IMR-90 (cell line): Measurements from ENCODE around the gene NAV2. TPM values are rescaled to one million over a fixed set of nuclear protein-coding genes. Genes with fewer than 3 reads are reported as not detected.
A peak's percentile ranks its signal among the peaks of the same experiment; 100 is the strongest.

Experiments used
- ATAC-seq: fragments of 200-7000 bp; cut with Tn5 transposase; 2 replicates; pipeline ENCODE4 v1.9.1; 2020; ENCODE audit warnings: low read depth, mild to moderate bottlenecking, moderate library complexity
- BruUV-seq: library from RNA; stranded (reverse); fragments of 400-500 nt; replicated peaks from 2 replicates; lab custom pipeline; 2021; lab: Mats Ljungman, UMichigan
- CTCF ChIA-PET: fragments of 300-600 bp; formaldehyde crosslinking; extraction: SDS; loops from one replicate; lab custom pipeline; 2021; ENCODE audit warnings: antibody characterized with exemption; lab: Yijun Ruan, JAX
- POLR2A ChIA-PET: fragments of 300-600 bp; sonication (Branson Sonifier 250); formaldehyde crosslinking; loops from one replicate; lab custom pipeline; 2022; ENCODE audit warnings: antibody characterized with exemption; ENCODE audit not compliant: unreplicated experiment; lab: Charles Lee
- DNase-seq: peaks from one replicate; pipeline ENCODE4 v3.0.0; 2013
- H2AFZ ChIP-seq: replicated peaks from 2 replicates; pipeline ENCODE3; 2013; ENCODE audit warnings: low read length, mild to moderate bottlenecking; ENCODE audit not compliant: poor library complexity
- H2AK5ac ChIP-seq: 2 replicates; pipeline ENCODE4 v1.6.1; 2013; ENCODE audit warnings: low read depth, low read length, inconsistent platforms
- H2AK9ac ChIP-seq: replicated peaks from 2 replicates; pipeline ENCODE3; 2013; ENCODE audit warnings: mild to moderate bottlenecking, low read depth, low read length, moderate library complexity; ENCODE audit not compliant: poor library complexity
- H2BK120ac ChIP-seq: 2 replicates; pipeline ENCODE4 v1.6.1; 2013; ENCODE audit warnings: low read depth, low read length, inconsistent platforms
- H2BK15ac ChIP-seq: 3 replicates; pipeline ENCODE4 v1.6.1; 2013; ENCODE audit warnings: low read depth, low read length, inconsistent platforms
- H2BK20ac ChIP-seq: 2 replicates; pipeline ENCODE4 v1.6.1; 2013; ENCODE audit warnings: low read depth, mild to moderate bottlenecking, inconsistent platforms, low read length, moderate library complexity
- H2BK5ac ChIP-seq: 2 replicates; pipeline ENCODE4 v1.6.1; 2013; ENCODE audit warnings: mild to moderate bottlenecking, low read depth, low read length, inconsistent platforms; ENCODE audit not compliant: poor library complexity, severe bottlenecking
- H3K14ac ChIP-seq: replicated peaks from 2 replicates; pipeline ENCODE4 v1.6.1; 2013; ENCODE audit warnings: low read depth, low read length, inconsistent platforms
- H3K18ac ChIP-seq: 2 replicates; pipeline ENCODE4 v1.6.1; 2013; ENCODE audit warnings: low read depth, low read length, control low read depth
- H3K23ac ChIP-seq: 2 replicates; pipeline ENCODE4 v1.6.1; 2013; ENCODE audit warnings: low read depth, low read length, inconsistent platforms
- H3K27ac ChIP-seq: 2 replicates; pipeline ENCODE4 v1.5.1; 2013; ENCODE audit warnings: mild to moderate bottlenecking, control low read depth, low read length; ENCODE audit not compliant: insufficient read depth
- H3K27me3 ChIP-seq: 2 replicates; pipeline ENCODE4 v1.6.1; 2013; ENCODE audit warnings: low read length; ENCODE audit not compliant: control insufficient read depth, insufficient read depth
- H3K36me3 ChIP-seq: 2 replicates; pipeline ENCODE4 v1.6.1; 2013; ENCODE audit warnings: low read length, mixed read lengths; ENCODE audit not compliant: control insufficient read depth, insufficient read depth
- H3K4ac ChIP-seq: 2 replicates; pipeline ENCODE4 v1.6.1; 2013; ENCODE audit warnings: low read depth, low read length, inconsistent platforms
- H3K4me1 ChIP-seq: 2 replicates; pipeline ENCODE4 v1.6.1; 2013; ENCODE audit warnings: low read length, mixed read lengths; ENCODE audit not compliant: control insufficient read depth, insufficient read depth
- H3K4me2 ChIP-seq: 2 replicates; pipeline ENCODE4 v1.6.1; 2013; ENCODE audit warnings: low read depth, mild to moderate bottlenecking, control low read depth, low read length, moderate library complexity
- H3K4me3 ChIP-seq: 2 replicates; pipeline ENCODE4 v1.5.1; 2013; ENCODE audit warnings: low read depth, mild to moderate bottlenecking, control low read depth, low read length, moderate library complexity; ENCODE audit not compliant: insufficient read depth
- H3K56ac ChIP-seq: 2 replicates; pipeline ENCODE4 v1.6.1; 2013; ENCODE audit warnings: low read length, inconsistent platforms; ENCODE audit not compliant: insufficient read depth; ENCODE audit errors: extremely low read depth
- H3K79me1 ChIP-seq, 2 experiments: 2 replicates each; pipeline ENCODE4 v1.6.1; 2013; ENCODE audit warnings: low read length in 2 of 2, inconsistent platforms in 1 of 2, low read depth in 1 of 2
- H3K9ac ChIP-seq: 2 replicates; pipeline ENCODE4 v1.6.1; 2013; ENCODE audit warnings: low read depth, low read length, control low read depth
- H3K9me1 ChIP-seq: 2 replicates; pipeline ENCODE4 v1.6.1; 2013; ENCODE audit warnings: low read length, inconsistent platforms; ENCODE audit not compliant: insufficient read depth
- H3K9me3 ChIP-seq: 2 replicates; pipeline ENCODE4 v1.6.1; 2013; ENCODE audit warnings: low read length; ENCODE audit not compliant: control insufficient read depth, insufficient read depth
- H4K20me1 ChIP-seq: 2 replicates; pipeline ENCODE4 v1.6.1; 2013; ENCODE audit warnings: low read length, inconsistent platforms; ENCODE audit not compliant: insufficient read depth
- H4K5ac ChIP-seq: 2 replicates; pipeline ENCODE4 v1.6.1; 2013; ENCODE audit warnings: mild to moderate bottlenecking, low read depth, low read length, control low read depth
- H4K8ac ChIP-seq, 2 experiments: 2 replicates each; pipeline ENCODE4 v1.6.1; 2013; ENCODE audit warnings: low read depth in 2 of 2, low read length in 2 of 2, control low read depth in 1 of 2, inconsistent platforms in 1 of 2
- H4K91ac ChIP-seq: 2 replicates; pipeline ENCODE4 v1.6.1; 2013; ENCODE audit warnings: low read depth, low read length, inconsistent platforms; ENCODE audit not compliant: insufficient read depth
- CEBPB ChIP-seq: IDR thresholded peaks from 2 replicates; pipeline ENCODE4 v1.6.1; 2012; ENCODE audit warnings: low read depth, low read length, improper control_type of control experiment
- CHD1 ChIP-seq: IDR thresholded peaks from 2 replicates; pipeline ENCODE4 v1.6.1; 2012; ENCODE audit warnings: low read depth, low read length, improper control_type of control experiment
- CTCF ChIP-seq: conservative IDR thresholded peaks from 2 replicates; pipeline ENCODE4 v1.5.1; 2012; ENCODE audit warnings: mild to moderate bottlenecking, low read depth, low read length, improper control_type of control experiment
- ELK1 ChIP-seq: fragments of 150-350 bp; IDR thresholded peaks from 2 replicates; pipeline ENCODE4 v1.6.1; 2016; ENCODE audit warnings: low read depth, mild to moderate bottlenecking, low read length, moderate library complexity, borderline replicate concordance
- FOS ChIP-seq: fragments of 150-350 bp; IDR thresholded peaks from 2 replicates; pipeline ENCODE4 v1.6.1; 2016; ENCODE audit warnings: low read depth, low read length
- MAFK ChIP-seq: IDR thresholded peaks from 2 replicates; pipeline ENCODE4 v1.6.1; 2012; ENCODE audit warnings: low read depth, low read length, improper control_type of control experiment
- MAZ ChIP-seq: IDR thresholded peaks from 2 replicates; pipeline ENCODE4 v1.6.1; 2012; ENCODE audit warnings: low read depth, mild to moderate bottlenecking, low read length, improper control_type of control experiment, moderate library complexity, borderline replicate concordance
- MXI1 ChIP-seq: IDR thresholded peaks from 2 replicates; pipeline ENCODE4 v1.6.1; 2012; ENCODE audit warnings: low read depth, mild to moderate bottlenecking, low read length, moderate library complexity, borderline replicate concordance
- NFE2L2 ChIP-seq: fragments of 150-350 bp; IDR thresholded peaks from 2 replicates; pipeline ENCODE4 v1.6.1; 2016; ENCODE audit warnings: low read depth, mild to moderate bottlenecking, low read length
- POLR2A ChIP-seq: IDR thresholded peaks from 2 replicates; pipeline ENCODE4 v1.6.1; 2012; ENCODE audit warnings: mild to moderate bottlenecking, low read depth, low read length
- RAD21 ChIP-seq: IDR thresholded peaks from 2 replicates; pipeline ENCODE4 v1.6.1; 2012; ENCODE audit warnings: low read length, improper control_type of control experiment
- RCOR1 ChIP-seq: IDR thresholded peaks from 2 replicates; pipeline ENCODE4 v1.6.1; 2012; ENCODE audit warnings: mild to moderate bottlenecking, low read length, improper control_type of control experiment; ENCODE audit not compliant: insufficient replicate concordance
- RFX5 ChIP-seq: IDR thresholded peaks from 2 replicates; pipeline ENCODE4 v1.8.0; 2012; ENCODE audit warnings: low read depth, mild to moderate bottlenecking, low read length, moderate library complexity
- SMC3 ChIP-seq: fragments of 150-350 bp; IDR thresholded peaks from 2 replicates; pipeline ENCODE4 v1.6.1; 2016; ENCODE audit warnings: low read depth, mild to moderate bottlenecking, antibody characterized with exemption, low read length, moderate library complexity
- WGBS, 2 experiments: methylation state at CpG; one replicate each; pipeline versions ENCODE4 v1.1.5 to v1.1.7; 2013; ENCODE audit warnings: missing lambda C conversion rate in 2 of 2; ENCODE audit not compliant: insufficient read length in 1 of 2; ENCODE audit errors: extremely low coverage in 2 of 2; 5-methylcytosine and 5-hydroxymethylcytosine counted together
- dilution Hi-C: fragments of 300-500 bp; cut with HindIII; formaldehyde crosslinking; loops from one replicate; pipeline ENCODE4 v1.14.3; 2018; ENCODE audit warnings: low sequenced_read_pairs; ENCODE audit not compliant: unreplicated experiment
- in situ Hi-C: fragments of 300-500 bp; cut with MboI; formaldehyde crosslinking; loops from 3 replicates; pipeline ENCODE4 v1.14.3; 2019; ENCODE audit warnings: low sequenced_read_pairs, inconsistent platforms, mixed read lengths
- intact Hi-C: fragments of 100-400 bp; cut with micrococcal nuclease; formaldehyde crosslinking; loops from 2 replicates; pipeline ENCODE4 v1.10.0; 2022
- polyA plus RNA-seq, 3 experiments: library from polyadenylated mRNA; depleted of rRNA; stranded (reverse); fragments of >200 nt; gene quantifications; 2 replicates each; pipeline ENCODE4 v1.2.3, GENCODE V29; 2012; ENCODE audit warnings: low replicate concordance in 1 of 3
- total RNA-seq: library from RNA; depleted of rRNA; stranded (reverse); fragments of >200 nt; gene quantifications from 2 replicates; pipeline ENCODE4 v1.2.3, GENCODE V29; 2012
- TF ChIP-seq, protein P1 (sequence below): fragments of 150-350 bp; IDR thresholded peaks from 2 replicates; pipeline ENCODE4 v1.6.1; 2017; ENCODE audit warnings: mild to moderate bottlenecking, antibody characterized with exemption, low read length, low read depth

The NAV2 gene
- total and polyA plus RNA-seq, 2 of the 4 experiments (the other 2 are of a cell fraction), result 4.5 to 12.6 TPM

- ChIA-PET CTCF (interaction anchor here (0.6 to 1.2 kb wide), 3 partner anchors 11 to 55 kb away, joined by 3 to 6 read pairs (median 4); no protein-coding TSS in a partner anchor), POLR2A (no interaction called here)
- H3K14ac ChIP-seq, result no peak overlapping the region
- DNase-seq, result no peak
- dilution Hi-C loops, result no loop called here
- H3K4me1 ChIP-seq, result peaks cover 26% of the 10 kb centered on the region
- whole genome bisulfite sequencing, 2 experiments, result 72% methylated on average over 5 of the region's 7 CpGs; no CpG with 5 or more reads in 1 of the 2 experiments
- no peak overlapping the region for H2AFZ ChIP-seq
- peak overlapping the region; percentile 25 for H2BK20ac ChIP-seq
- no peak; the same call in 1 of the 2 replicates for ATAC-seq
- peaks cover 24 to 38% of the 10 kb centered on the region in 2 experiments for H3K79me1 ChIP-seq
- no peak overlapping the region for H3K4me3 ChIP-seq
- no peak overlapping the region for H3K18ac ChIP-seq
- peaks cover 32% of the 10 kb centered on the region for H3K9me1 ChIP-seq
- BruUV-seq, result no TSS peak
- H4K91ac ChIP-seq, result peak overlapping the region; percentile 9; the same call in 1 of the 2 replicates
- no peaks in the 10 kb centered on the region for H3K27me3 ChIP-seq
- TF ChIP-seq, protein P1, sequence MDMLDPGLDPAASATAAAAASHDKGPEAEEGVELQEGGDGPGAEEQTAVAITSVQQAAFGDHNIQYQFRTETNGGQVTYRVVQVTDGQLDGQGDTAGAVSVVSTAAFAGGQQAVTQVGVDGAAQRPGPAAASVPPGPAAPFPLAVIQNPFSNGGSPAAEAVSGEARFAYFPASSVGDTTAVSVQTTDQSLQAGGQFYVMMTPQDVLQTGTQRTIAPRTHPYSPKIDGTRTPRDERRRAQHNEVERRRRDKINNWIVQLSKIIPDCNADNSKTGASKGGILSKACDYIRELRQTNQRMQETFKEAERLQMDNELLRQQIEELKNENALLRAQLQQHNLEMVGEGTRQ, result no peak
- TF ChIP-seq MXI1, result no peak
- no peak for TF ChIP-seq SMC3
- no peak for TF ChIP-seq FOS
- no peak for TF ChIP-seq RAD21
- no peak for TF ChIP-seq ELK1
- TF ChIP-seq CEBPB, result 0 out of 2 replicates have a peak, but pooled peaks have one; percentile 0
- TF ChIP-seq CTCF, result no peak
- TF ChIP-seq MAZ, result no peak
- TF ChIP-seq RFX5, result no peak
- no peak for TF ChIP-seq NFE2L2
- 0 out of 2 replicates have a peak, but pooled peaks have one; percentile 29 for TF ChIP-seq POLR2A
- TF ChIP-seq MAFK, result no peak
- TF ChIP-seq CHD1, result no peak
- TF ChIP-seq RCOR1, result no peak
- H4K8ac ChIP-seq, result no peak overlapping the region
- no peak overlapping the region for H3K9ac ChIP-seq
- H2BK5ac ChIP-seq, result no peak overlapping the region
- H3K23ac ChIP-seq, result no peak overlapping the region
- H2AK9ac ChIP-seq, result no peak overlapping the region
- no peak overlapping the region for H3K4me2 ChIP-seq
- intact Hi-C loops, result no loop called here
- peaks cover 5% of the 10 kb centered on the region for H3K36me3 ChIP-seq
- H2BK120ac ChIP-seq, result 0 out of 2 replicates have a peak overlapping the region, but pooled peaks have one; percentile 18
- no peak overlapping the region for H3K27ac ChIP-seq
- in situ Hi-C loops, result no loop called here
- H4K20me1 ChIP-seq, result peaks cover 18% of the 10 kb centered on the region; the same call in 1 of the 2 replicates
- H2BK15ac ChIP-seq, result 0 out of 3 replicates have a peak overlapping the region, but pooled peaks have one; percentile 21
- peak overlapping the region; percentile 73 for H2AK5ac ChIP-seq
- no peak overlapping the region for H3K56ac ChIP-seq
- H4K5ac ChIP-seq, result no peak overlapping the region
- peak overlapping the region; percentile 28; the same call in 1 of the 2 replicates for H3K4ac ChIP-seq
- no peaks in the 10 kb centered on the region for H3K9me3 ChIP-seq
Measured at GRCh38 chr11:20035375-20035700, 322.7 kb downstream of the NAV2 start.
